ENCODE results near the gene MYZAP. TPM values are rescaled to one million over a fixed set of nuclear protein-coding genes. Genes with fewer than 3 reads are reported as not detected.
A peak's percentile ranks its signal among the peaks of the same experiment; 100 is the strongest.

The MYZAP gene
- total and polyA plus RNA-seq, 2 of the 8 experiments (the other 6 are each of a cell fraction or from before 2014, with no cell fraction given), result 0.41 to 0.65 TPM

- TF ChIP-seq ATF3 (IDR thresholded peaks at IDR 0.05; ENCODE audit: insufficient read depth, low read depth, low read length) (no peak), ZNF274 (IDR thresholded peaks at IDR 0.05; ENCODE audit: borderline replicate concordance, extremely low read depth, low read length) (no peak), SUZ12 (IDR thresholded peaks at IDR 0.05; ENCODE audit: low read length) (no peak), RNF2 (IDR thresholded peaks at IDR 0.05; ENCODE audit: borderline replicate concordance, low read depth, low read length, missing control alignments, poor library complexity, severe bottlenecking) (no peak), USF2 (IDR thresholded peaks at IDR 0.05; ENCODE audit: low read length) (no peak), SAP30 (IDR thresholded peaks at IDR 0.05; ENCODE audit: insufficient read depth, insufficient replicate concordance, low read length) (no peak), RBBP5 (IDR thresholded peaks at IDR 0.05; ENCODE audit: borderline replicate concordance, low read depth, low read length) (no peak), EZH2 (IDR thresholded peaks at IDR 0.05; ENCODE audit: low read depth, low read length, severe bottlenecking) (peak; percentile 13), HDAC2 (IDR thresholded peaks at IDR 0.05; ENCODE audit: borderline replicate concordance in 1 of 2, low read depth in 2 of 2, low read length in 2 of 2) (no peak), SP2 (IDR thresholded peaks at IDR 0.05; ENCODE audit: low read length) (no peak), BACH1 (IDR thresholded peaks at IDR 0.05; ENCODE audit: low read length) (no peak), SIN3A (conservative IDR thresholded peaks at IDR 0.05 in 1 of 2, IDR thresholded peaks at IDR 0.05 in 1 of 2; ENCODE audit: low read depth in 1 of 2, low read length in 2 of 2) (0 out of 4 replicates have a peak, but pooled peaks of 1 of the 2 experiments have one; percentile 34), CHD2 (IDR thresholded peaks at IDR 0.05; ENCODE audit: low read length) (no peak), KDM4A (IDR thresholded peaks at IDR 0.05; ENCODE audit: low read depth, low read length, severe bottlenecking) (peak; percentile 97), SP1 (IDR thresholded peaks at IDR 0.05; ENCODE audit: low read depth, low read length) (no peak), CREB1 (IDR thresholded peaks at IDR 0.05) (no peak), ATF2 (IDR thresholded peaks at IDR 0.05; ENCODE audit: low read length) (no peak), NRF1 (IDR thresholded peaks at IDR 0.05; ENCODE audit: low read depth, low read length) (no peak), NANOG (IDR thresholded peaks at IDR 0.05; ENCODE audit: insufficient read depth, low read depth, low read length, poor library complexity, severe bottlenecking) (no peak), CBX8 (IDR thresholded peaks at IDR 0.05; ENCODE audit: borderline replicate concordance, low read depth, low read length) (no peak)
Observed at GRCh38 chr15:57591822-57592367, at the start of gene MYZAP (continued).

All from H1 (cell line).